HG02885 (cell line): ENCODE data around the gene ALDH1A3.

Experiments used
- ATAC-seq: cut with Tn5 transposase; IDR thresholded peaks from one replicate; pipeline ENCODE4 v1.9.1; 2021; ENCODE audit warnings: mild to moderate bottlenecking; ENCODE audit not compliant: unreplicated experiment, poor library complexity

ALDH1A3 gene

DNA sequence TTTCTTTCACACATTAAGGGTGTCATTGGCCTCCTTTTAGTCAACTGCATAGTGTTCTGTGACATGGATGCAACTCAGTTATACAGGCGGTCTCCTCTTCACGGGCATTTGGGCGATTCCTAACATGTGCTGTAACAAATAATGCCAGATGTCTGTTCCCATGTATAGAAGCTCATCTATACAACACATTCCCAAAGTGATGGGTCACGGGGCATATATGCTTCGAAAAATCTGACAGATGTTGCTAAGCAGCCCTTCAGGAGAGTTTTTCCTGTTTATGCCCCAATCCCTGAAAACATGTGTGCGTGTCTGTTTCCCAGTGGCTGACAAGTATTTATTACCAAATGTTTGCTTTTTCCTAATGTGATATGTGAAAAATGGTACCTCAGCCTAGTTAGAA, 65.4 kb downstream of the ALDH1A3 start:
- ATAC-seq = no peak

GRCh38 chr15:100947760-100948429, 68.3 kb downstream of the ALDH1A3 start:
- peak; percentile 51 for ATAC-seq

- no peak for ATAC-seq
Measured at GRCh38 chr15:100948430-100948762, 68.8 kb downstream of the ALDH1A3 start.

- no peak for ATAC-seq
Measured at GRCh38 chr15:100949691-100950090, 70.1 kb downstream of the ALDH1A3 start.

DNA sequence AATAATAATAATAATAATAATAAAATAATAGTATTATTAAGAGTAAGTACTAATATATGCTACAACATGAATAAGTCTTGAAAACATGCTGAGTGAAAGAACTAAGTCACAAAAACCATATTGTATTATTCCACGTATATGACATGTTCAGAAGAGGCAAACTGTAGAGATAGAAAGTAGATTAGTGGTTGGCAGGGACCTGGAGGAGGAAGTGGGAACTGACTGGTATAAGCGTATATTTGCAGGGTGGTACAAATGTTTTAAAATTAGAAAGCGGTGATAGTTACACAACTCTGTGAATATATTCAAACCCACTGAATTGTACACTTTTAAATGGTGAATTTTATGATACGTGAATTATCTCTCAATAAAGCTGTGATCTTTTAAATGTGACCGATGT, 72.3 kb downstream of the ALDH1A3 start:
- ATAC-seq = no peak

- ATAC-seq = no peak
Measured at GRCh38 chr15:100952566-100952965, 72.9 kb downstream of the ALDH1A3 start.

DNA sequence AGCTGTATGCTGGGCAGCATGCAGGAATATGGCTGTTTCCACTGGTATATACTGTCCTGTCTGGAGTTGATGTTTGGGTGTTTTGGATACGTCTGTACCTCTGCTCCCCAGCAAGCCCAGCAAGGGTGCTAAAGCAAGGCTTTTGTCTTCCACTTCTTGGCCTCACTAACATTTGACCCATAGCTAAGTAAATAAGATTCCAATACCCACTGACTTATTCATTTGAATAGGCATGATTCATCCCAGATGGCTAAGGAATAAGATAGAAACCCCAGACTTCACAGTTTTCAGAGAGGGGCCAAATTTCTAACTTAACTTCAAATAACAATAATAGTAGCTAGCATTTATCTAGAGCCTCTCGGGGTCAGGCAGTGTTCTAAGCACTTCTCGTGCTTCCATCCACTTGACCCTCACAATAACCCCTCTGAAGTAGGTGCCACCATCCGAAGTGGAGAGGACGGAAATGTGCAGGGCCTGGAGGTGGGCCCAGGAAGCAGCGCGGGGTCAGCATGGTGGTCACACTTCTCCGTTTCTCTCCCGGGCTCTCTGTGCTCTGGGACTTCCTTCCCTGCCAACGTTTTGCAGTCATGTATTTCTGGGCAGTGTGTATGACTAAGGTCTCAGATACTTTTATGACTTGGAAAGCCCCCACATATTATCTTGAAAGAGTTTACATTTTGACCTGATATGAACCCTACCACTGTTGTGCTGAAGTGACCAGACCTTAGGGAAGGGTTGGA, 78.9 kb downstream of the ALDH1A3 start:
- no peak for ATAC-seq

DNA sequence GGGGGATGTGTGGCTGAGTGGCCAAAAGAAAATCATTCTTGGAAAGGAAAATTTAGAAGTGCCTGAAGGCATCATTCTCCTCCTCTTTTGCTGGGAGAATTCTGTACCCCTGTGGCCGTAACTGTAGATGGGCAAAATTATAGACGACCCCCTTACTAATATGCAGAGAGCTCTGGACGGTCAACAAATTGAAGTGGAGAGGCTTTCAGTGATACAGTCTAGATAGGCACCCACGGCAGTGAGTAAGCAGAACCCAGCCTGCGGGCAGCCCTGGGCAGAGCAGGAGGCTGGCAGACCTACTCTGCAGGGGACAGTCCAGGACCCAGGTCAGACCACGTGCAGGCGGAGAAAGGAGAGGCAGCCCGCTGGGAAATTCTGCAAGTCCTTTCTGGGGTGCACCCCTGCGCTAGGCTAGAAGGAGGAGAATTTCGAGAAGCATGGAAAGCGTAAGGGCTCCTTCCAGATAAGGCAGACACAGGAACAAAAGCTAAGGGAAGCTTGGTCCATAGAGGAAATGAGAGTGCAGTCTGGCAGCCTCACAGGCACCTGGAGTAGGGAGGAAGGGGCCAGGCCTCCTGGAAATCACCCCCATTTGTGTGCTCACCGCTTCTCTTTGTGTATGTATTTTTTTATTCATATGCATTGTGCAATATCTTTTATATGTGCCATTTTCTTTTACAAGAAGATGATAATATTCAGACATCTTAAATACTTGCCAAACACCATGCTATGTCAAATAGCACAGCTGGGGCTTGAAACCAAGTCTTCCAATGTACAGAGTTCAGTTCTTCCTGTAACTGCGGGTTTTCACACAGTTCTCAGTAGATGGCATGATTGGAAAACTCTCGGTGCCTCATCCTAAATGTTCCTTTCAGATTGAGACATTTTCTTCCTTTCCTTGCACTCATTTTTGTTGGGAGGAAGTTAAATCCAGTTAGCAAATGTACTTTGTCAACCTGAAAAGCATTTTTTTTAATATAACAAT, 79.7 kb downstream of the ALDH1A3 start:
- no peak for ATAC-seq
